ENCODE measurements around the gene CLDN2.

- no peak for TF ChIP-seq EZH2 (IDR thresholded peaks at IDR 0.05)
- TF ChIP-seq CTCF (IDR thresholded peaks at IDR 0.05), result peak; percentile 48
Measured at GRCh38 chrX:106959901-106960300, 39.7 kb downstream of the CLDN2 start.
